Keratinocyte (primary cell): ENCODE results near the gene PCGF2. TPM values are rescaled to one million over a fixed set of nuclear protein-coding genes. Genes with fewer than 3 reads are reported as not detected.

Source experiments
- DNase-seq: peaks from one replicate; pipeline ENCODE4 v3.0.0-alpha.2; 2011; ENCODE audit warnings: low read depth, missing footprints, low spot score
- FAIRE-seq: peaks from 2 replicates; lab custom pipeline; 2011; peaks lifted over from hg19 to GRCh38; lab: Jason Lieb, UNC
- H2AFZ ChIP-seq: 2 replicates; pipeline ENCODE4 v1.6.0; 2012; ENCODE audit warnings: low read length, control low read depth, inconsistent platforms; ENCODE audit not compliant: control insufficient read depth
- H3K27ac ChIP-seq: 2 replicates; pipeline ENCODE4 v1.5.1; 2011; ENCODE audit warnings: low read length; ENCODE audit not compliant: control insufficient read depth, insufficient read depth
- H3K27me3 ChIP-seq: 3 replicates; pipeline ENCODE4 v1.6.0; 2011; ENCODE audit warnings: low read length; ENCODE audit not compliant: control insufficient read depth, insufficient read depth; ENCODE audit errors: extremely low read depth
- H3K36me3 ChIP-seq, 2 experiments: 2 replicates in 1 of 2; 3 replicates in 1 of 2; pipeline ENCODE4 v1.5.1; 2011; ENCODE audit warnings: low read length in 2 of 2, mild to moderate bottlenecking in 1 of 2; ENCODE audit not compliant: control insufficient read depth in 2 of 2, insufficient read depth in 2 of 2; ENCODE audit errors: extremely low read depth in 1 of 2
- H3K4me1 ChIP-seq: 3 replicates; pipeline ENCODE4 v1.5.1; 2011; ENCODE audit warnings: low read length; ENCODE audit not compliant: control insufficient read depth, insufficient read depth; ENCODE audit errors: extremely low read depth
- H3K4me2 ChIP-seq: 3 replicates; pipeline ENCODE4 v1.6.0; 2011; ENCODE audit warnings: low read depth, low read length; ENCODE audit not compliant: control insufficient read depth, insufficient read depth; ENCODE audit errors: extremely low read depth
- H3K4me3 ChIP-seq, 3 experiments: fragments of 200-600 bp in 1 of 3; sonication (generic) in 1 of 3; 2 replicates in 2 of 3; 3 replicates in 1 of 3; pipeline ENCODE4 v1.5.1; 2011 to 2016; ENCODE audit warnings: low read length in 3 of 3, mild to moderate bottlenecking in 3 of 3, control low read depth in 2 of 3, inconsistent platforms in 1 of 3, low read depth in 1 of 3, mixed read lengths in 1 of 3, mixed run types in 1 of 3, moderate library complexity in 1 of 3; ENCODE audit not compliant: control insufficient read depth in 2 of 3, insufficient read depth in 2 of 3; ENCODE audit errors: extremely low read depth in 1 of 3
- H3K79me2 ChIP-seq: 2 replicates; pipeline ENCODE4 v1.6.0; 2012; ENCODE audit warnings: low read length; ENCODE audit not compliant: control insufficient read depth, insufficient read depth
- H3K9ac ChIP-seq: 3 replicates; pipeline ENCODE4 v1.6.0; 2011; ENCODE audit warnings: low read length; ENCODE audit not compliant: control insufficient read depth, insufficient read depth; ENCODE audit errors: extremely low read depth
- H3K9me1 ChIP-seq: 3 replicates; pipeline ENCODE4 v1.6.0; 2011; ENCODE audit warnings: low read length; ENCODE audit not compliant: control insufficient read depth, insufficient read depth; ENCODE audit errors: extremely low read depth
- H3K9me3 ChIP-seq: 2 replicates; pipeline ENCODE4 v1.5.1; 2012; ENCODE audit warnings: low read depth, low read length; ENCODE audit not compliant: control insufficient read depth
- H4K20me1 ChIP-seq: 3 replicates; pipeline ENCODE4 v1.6.0; 2011; ENCODE audit warnings: low read length; ENCODE audit not compliant: control insufficient read depth, insufficient read depth; ENCODE audit errors: extremely low read depth
- EZH2 ChIP-seq: IDR thresholded peaks from one replicate; pipeline ENCODE4 v1.6.1; 2012; ENCODE audit warnings: inconsistent platforms, mild to moderate bottlenecking, low read length, moderate library complexity
- dilution Hi-C: fragments of 300-500 bp; cut with MboI; formaldehyde crosslinking; loops from one replicate; pipeline ENCODE4 v1.7.0; 2020; ENCODE audit warnings: low sequenced_read_pairs; ENCODE audit not compliant: extremely low pct_ligation_motif_present
- polyA plus RNA-seq, 5 experiments: library from polyadenylated mRNA; depleted of rRNA in 3 of 5; stranded (reverse) in 3 of 5; stranded (forward) in 1 of 5; unstranded in 1 of 5; fragments of >200 nt; gene quantifications; 1 replicate in 1 of 5; 2 replicates in 3 of 5; 3 replicates in 1 of 5; pipeline versions ENCODE4 v1.2.1 to v1.2.3, GENCODE V29; 2011 to 2012; ENCODE audit warnings: missing spikeins in 2 of 5, low read depth in 1 of 5, low replicate concordance in 1 of 5
- TF ChIP-seq, protein P1 (sequence below), 3 experiments: IDR thresholded peaks in 1 of 3; conservative IDR thresholded peaks in 1 of 3; optimal IDR thresholded peaks in 1 of 3; 2 replicates in 2 of 3; 3 replicates in 1 of 3; pipeline versions ENCODE3 to v1.5.1; 2011; ENCODE audit warnings: low read length in 3 of 3, mild to moderate bottlenecking in 3 of 3, moderate library complexity in 2 of 3, control low read depth in 1 of 3, inconsistent platforms in 1 of 3; ENCODE audit not compliant: insufficient read depth in 2 of 3; ENCODE audit errors: extremely low read depth in 1 of 3

The PCGF2 gene
- polyA plus RNA-seq, 1 donor (not counting 4 experiments of a cell fraction or from before 2014, with no cell fraction given), result 4.1 TPM

DNA sequence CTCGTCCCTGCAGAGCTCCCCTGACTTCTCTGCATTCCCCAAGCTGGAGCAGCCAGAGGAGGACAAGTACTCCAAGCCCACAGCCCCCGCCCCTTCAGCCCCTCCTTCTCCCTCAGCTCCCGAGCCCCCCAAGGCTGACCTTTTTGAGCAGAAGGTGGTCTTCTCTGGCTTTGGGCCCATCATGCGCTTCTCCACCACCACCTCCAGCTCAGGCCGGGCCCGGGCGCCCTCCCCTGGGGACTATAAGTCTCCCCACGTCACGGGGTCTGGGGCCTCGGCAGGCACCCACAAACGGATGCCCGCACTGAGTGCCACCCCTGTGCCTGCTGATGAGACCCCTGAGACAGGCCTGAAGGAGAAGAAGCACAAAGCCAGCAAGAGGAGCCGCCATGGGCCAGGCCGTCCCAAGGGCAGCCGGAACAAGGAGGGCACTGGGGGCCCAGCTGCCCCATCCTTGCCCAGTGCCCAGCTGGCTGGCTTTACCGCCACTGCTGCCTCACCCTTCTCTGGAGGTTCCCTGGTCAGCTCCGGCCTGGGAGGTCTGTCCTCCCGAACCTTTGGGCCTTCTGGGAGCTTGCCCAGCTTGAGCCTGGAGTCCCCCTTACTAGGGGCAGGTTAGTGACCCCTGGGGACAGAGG is 31.6 kb downstream of the PCGF2 start:
- H3K79me2 ChIP-seq, result no peaks in the 10 kb centered on the region
- DNase-seq (no peak), FAIRE-seq (no peak)
- H3K36me3 ChIP-seq, result peaks cover 21 to 40% of the 10 kb centered on the region in 2 experiments
- H3K4me1 ChIP-seq, result peaks cover 4% of the 10 kb centered on the region
- no peak overlapping the region for H3K27ac ChIP-seq
- no peaks in the 10 kb centered on the region for H3K9me3 ChIP-seq
- no peak overlapping the region for H3K4me3 ChIP-seq
- no peaks in the 10 kb centered on the region for H3K9me1 ChIP-seq
- H3K9ac ChIP-seq, result no peak overlapping the region
- dilution Hi-C loops, result no loop called here
- H2AFZ ChIP-seq, result no peak overlapping the region
- H3K4me2 ChIP-seq, result no peak overlapping the region
- no peaks in the 10 kb centered on the region for H4K20me1 ChIP-seq
- TF ChIP-seq, protein P1, sequence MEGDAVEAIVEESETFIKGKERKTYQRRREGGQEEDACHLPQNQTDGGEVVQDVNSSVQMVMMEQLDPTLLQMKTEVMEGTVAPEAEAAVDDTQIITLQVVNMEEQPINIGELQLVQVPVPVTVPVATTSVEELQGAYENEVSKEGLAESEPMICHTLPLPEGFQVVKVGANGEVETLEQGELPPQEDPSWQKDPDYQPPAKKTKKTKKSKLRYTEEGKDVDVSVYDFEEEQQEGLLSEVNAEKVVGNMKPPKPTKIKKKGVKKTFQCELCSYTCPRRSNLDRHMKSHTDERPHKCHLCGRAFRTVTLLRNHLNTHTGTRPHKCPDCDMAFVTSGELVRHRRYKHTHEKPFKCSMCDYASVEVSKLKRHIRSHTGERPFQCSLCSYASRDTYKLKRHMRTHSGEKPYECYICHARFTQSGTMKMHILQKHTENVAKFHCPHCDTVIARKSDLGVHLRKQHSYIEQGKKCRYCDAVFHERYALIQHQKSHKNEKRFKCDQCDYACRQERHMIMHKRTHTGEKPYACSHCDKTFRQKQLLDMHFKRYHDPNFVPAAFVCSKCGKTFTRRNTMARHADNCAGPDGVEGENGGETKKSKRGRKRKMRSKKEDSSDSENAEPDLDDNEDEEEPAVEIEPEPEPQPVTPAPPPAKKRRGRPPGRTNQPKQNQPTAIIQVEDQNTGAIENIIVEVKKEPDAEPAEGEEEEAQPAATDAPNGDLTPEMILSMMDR (optimal IDR thresholded peaks at IDR 0.05 in 1 of 3, IDR thresholded peaks at IDR 0.05 in 1 of 3, conservative IDR thresholded peaks at IDR 0.05 in 1 of 3; ENCODE audit: extremely low read depth in 1 of 3, insufficient read depth in 2 of 3, low read length in 3 of 3), result no peak
- no peak for TF ChIP-seq EZH2
- no peaks in the 10 kb centered on the region for H3K27me3 ChIP-seq

DNA sequence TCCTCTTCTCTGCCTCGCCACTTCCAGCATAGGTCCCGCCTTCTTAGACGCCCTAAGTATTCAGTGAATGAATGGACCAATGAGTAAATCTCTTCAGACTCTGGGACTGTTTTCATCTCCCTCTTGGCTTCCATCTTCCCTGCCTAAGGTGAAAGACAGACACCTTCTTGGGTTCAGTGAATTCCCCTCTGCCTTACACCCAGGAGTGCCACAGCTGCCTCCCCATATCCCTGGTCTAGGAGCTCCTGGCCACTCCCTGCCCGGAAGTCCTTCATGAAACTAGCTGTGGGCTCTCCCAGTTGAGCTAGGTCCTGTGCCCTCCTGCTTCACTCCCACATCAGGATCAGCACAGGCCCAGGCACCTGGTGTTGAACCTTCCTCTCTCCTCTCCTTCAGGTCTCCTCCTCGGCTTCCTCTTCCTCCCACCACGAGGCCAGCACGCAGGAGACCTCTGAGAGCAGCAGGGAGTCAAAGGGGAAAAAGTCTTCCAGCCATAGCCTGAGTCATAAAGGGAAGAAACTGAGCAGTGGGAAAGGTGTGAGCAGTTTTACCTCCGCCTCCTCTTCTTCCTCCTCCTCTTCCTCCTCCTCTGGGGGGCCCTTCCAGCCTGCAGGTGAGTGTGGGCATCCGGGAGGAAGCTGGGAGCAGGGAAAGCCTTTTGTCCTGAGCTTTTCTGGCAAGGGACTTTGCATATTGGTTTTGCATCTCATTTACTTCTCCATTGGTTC is 32.8 kb downstream of the PCGF2 start:
- Histone ChIP-seq H3K9ac (no peak overlapping the region), H3K4me3 (no peak overlapping the region), H4K20me1 (no peaks in the 10 kb centered on the region), H3K9me3 (no peaks in the 10 kb centered on the region), H3K9me1 (no peaks in the 10 kb centered on the region), H3K79me2 (no peaks in the 10 kb centered on the region), H2AFZ (no peak overlapping the region), H3K27me3 (no peaks in the 10 kb centered on the region), H3K27ac (no peak overlapping the region), H3K36me3 (peaks cover 21 to 38% of the 10 kb centered on the region in 2 experiments), H3K4me2 (no peak overlapping the region), H3K4me1 (peaks cover 4% of the 10 kb centered on the region)
- no peak for FAIRE-seq
- TF ChIP-seq, protein P1 (optimal IDR thresholded peaks at IDR 0.05 in 1 of 3, IDR thresholded peaks at IDR 0.05 in 1 of 3, conservative IDR thresholded peaks at IDR 0.05 in 1 of 3; ENCODE audit: extremely low read depth in 1 of 3, insufficient read depth in 2 of 3, low read length in 3 of 3), result no peak
- TF ChIP-seq EZH2, result no peak
- dilution Hi-C loops, result no loop called here
- DNase-seq, result no peak
